ENCODE results near the gene PFKFB1. TPM values are rescaled to one million over a fixed set of nuclear protein-coding genes. Genes with fewer than 3 reads are reported as not detected.
"Not testable (repeated sequence)": the region's sequence is repeated elsewhere in the genome, so short reads cannot be mapped to it uniquely, and the experiment has no call there.

PFKFB1 gene
- polyA plus RNA-seq, 4 donors, result 0.41 to 0.58 (median 0.48) TPM

DNA sequence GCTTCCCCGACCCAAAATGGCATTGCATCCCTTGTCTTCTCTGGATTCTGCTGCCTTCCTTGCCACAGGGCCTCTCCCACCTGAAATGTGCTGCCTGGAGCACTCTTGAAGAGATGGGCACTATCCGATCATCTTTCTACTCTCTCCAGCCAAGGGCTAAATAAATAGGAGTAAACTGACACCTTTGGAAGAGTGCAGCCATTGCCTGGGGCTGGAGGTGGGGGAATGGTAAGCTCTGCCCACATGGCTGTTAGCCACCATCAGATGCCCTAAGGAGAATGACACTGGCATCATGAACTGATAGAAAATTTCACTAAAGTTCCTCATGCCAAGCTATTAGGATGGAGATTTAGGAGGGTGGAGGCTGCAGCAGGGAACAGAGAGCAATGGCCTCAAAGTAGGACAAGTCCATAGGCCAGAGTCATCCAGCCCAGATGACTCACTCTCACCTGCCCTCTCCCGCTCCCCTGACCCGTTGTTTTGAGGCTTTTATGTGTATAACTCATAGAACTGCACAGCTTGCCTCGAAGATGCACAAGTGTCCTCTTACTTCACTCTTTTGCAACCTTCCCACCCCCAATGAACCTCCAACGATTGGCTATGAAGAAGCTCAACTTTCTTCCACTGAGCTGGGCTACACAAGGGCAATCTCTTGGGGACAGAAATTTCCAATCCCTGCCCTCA lies 822 bp upstream of the PFKFB1 start:
- DNase-seq (ENCODE audit: low read depth in 4 of 4, low spot score in 3 of 4), result no peak

DNA sequence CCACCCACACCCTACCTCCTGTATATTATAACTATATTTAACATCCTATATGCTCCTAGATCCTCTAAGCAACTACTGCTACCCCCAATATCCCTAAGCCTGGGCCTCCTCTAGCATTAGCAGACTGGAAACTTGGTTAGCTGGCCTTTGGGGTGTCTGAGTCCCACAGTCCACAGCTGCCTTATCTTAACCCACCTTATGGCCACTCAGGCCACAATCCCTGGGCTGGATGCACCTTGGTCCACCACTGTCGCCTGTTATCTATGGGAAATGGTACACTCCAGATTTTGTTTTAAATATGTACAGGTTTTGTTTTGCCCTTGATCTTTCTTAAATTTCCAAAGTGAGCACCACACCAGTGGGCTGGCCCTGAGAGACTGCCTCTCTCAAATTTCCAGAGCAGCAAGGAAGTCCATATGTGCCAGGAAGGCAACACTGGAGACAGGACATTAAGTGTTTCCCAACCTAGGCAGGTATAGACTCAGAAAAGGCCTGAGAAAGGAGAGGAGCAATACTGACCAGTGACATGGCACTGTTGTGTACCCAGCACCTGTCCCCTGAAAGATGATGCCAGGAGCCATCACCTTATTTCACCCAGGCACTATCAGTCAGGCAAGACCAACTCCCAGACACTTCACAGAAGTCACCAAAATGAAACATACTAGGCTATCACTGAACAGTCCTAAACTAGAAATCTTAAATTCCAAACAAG lies 921 bp downstream of the PFKFB1 start:
- DNase-seq (ENCODE audit: low read depth in 4 of 4, low spot score in 3 of 4), result no peak

DNA sequence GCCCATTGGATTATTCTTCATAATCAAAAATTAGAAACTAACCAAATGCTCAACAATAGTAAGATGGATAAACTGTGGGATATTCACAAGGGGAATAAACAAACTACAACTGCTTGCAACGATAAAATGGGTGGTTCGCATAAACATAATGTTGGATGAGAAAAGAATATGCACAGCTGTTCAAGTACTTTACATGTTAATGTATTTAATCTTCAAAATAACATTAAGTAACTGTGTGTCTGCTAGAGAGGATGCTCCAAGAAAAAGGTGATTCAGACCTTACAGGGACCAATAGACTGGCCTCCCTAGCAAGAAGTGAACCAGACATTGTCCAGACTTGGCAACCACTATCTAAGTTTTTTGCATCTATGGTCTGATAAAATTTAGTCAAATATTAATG lies 2.3 kb downstream of the PFKFB1 start:
- no peak for DNase-seq (ENCODE audit: low read depth in 4 of 4, low spot score in 3 of 4)

DNA sequence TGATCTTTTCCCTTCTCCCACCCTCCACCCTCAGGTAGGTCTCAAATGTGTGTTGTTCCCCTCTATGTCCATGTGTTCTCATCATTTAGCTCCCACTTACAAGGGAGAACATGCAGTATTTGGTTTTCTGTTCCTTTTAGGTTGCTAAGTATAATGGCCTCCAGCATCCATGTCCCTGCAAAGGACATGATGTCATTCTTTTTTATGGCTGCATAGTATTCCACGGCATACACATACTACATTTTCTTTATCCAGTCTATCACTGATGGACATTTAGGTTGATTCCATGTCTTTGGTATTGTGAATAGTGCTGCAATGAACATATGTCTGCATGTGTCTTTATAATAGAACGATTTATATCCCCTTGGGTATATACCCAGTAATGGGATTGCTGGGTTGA lies 10.7 kb downstream of the PFKFB1 start:
- not testable (repeated sequence) for DNase-seq (ENCODE audit: low read depth in 4 of 4, low spot score in 3 of 4)

DNA sequence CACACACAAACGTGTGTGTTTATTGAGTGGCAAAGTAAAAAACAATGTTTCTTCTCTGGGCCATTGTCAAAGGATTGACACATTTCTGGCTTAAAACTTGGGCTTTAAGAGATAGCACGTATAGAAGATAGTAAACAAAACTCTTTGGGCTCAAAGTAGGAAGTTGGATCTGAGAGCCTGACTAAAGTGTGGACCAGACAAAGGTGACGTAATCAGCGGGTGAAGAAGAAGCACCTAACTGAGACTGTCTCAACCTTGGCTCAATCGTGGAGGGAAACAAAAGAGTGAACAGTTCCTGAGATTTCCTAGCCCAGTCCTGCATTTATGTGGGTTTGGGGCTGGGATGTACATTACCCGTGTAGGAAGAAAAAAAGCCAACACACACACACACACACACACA lies 13.7 kb downstream of the PFKFB1 start:
- DNase-seq (ENCODE audit: low read depth in 4 of 4, low spot score in 3 of 4), result no peak

DNA sequence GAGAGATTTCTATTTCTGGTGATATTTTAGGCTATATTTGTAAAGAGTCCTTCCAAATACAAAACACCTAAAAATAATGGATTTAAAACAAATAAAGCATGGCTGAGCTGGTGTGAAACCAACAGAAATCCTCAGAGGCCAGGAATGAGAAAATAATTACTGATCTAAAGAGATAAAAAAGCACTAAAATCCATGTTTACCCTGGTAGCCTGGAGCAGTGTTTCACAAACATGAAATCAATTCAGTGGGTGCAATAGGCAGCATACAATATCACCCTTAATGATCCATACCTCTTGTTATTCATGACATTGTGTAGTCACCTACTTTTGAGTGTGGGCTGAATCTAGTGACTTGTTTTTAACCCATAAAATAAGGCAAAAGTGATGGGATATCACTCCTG lies 14.6 kb downstream of the PFKFB1 start:
- DNase-seq (ENCODE audit: low read depth in 4 of 4, low spot score in 3 of 4), result no peak

DNA sequence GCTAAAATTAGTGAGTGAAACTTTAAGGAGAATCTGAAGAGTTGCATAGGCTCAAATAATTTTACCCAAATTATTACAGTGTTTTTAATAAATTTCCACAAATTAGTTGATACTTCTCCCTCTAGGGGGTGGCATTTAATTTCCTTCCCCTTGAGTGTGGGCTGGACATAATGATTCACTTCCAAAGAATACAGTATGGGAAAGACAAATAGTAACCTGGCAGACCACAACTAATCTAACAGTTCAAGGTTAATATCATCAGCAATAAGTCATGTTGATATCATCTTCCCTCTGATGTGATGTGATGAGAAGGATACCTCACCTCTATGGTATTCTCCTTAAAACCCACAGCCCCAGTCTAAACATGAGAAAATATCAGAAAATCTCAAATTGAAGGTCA lies 15.5 kb downstream of the PFKFB1 start:
- DNase-seq (ENCODE audit: low read depth in 4 of 4, low spot score in 3 of 4), result no peak

DNA sequence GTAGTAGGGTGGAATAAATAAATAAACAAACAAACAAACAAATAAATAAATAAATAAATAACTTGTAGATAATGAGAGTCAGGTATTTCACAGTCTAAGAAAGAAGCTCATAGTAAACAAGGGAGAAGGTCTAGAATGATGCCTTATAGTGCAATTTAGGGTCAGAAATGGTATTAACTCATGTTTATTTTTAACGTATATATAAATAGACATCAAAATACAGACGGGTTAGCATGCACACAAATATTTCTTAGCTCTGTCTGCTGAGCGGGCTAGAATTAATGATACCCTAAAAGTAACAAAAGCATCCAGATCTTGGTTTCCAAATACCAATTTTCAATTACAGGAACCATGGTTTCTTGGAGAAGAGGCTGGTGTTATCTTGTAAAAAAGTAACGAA lies 16.6 kb downstream of the PFKFB1 start:
- no peak for DNase-seq (ENCODE audit: low read depth in 4 of 4, low spot score in 3 of 4)

DNA sequence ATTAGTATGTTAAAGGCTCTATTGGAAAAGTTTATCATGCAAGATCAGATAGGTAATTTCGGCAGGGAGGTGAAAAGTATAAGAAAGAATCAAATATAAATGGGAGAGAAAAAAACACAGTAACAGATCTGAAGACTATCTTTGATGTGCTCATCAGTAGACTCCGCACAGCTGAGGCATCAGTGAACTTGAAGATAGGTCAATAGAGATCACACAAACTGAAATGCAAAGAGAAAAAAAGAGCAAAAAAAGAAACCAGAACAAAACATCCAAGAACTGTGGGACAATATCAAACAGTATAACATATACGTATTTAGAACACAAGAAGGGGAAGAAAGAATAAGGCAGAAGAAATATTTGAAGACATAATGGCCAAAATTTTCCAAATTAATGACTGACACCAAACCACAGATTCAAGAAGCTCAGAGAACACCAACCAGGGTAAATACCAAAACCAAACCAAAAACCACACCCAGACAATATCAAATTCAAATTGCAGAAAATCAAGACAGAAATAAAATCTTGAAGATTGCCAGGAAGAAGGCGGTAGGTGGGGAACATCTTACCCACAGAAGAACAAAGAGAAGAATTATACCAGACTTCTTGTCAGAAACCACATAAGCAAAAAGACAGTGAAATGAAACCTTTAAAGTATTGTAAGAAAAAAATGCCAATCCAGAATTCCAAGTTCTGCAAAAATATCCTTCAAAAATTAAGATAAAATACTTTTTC lies 29.1 kb downstream of the PFKFB1 start:
- no peak for DNase-seq (ENCODE audit: low read depth in 4 of 4, low spot score in 3 of 4)

DNA sequence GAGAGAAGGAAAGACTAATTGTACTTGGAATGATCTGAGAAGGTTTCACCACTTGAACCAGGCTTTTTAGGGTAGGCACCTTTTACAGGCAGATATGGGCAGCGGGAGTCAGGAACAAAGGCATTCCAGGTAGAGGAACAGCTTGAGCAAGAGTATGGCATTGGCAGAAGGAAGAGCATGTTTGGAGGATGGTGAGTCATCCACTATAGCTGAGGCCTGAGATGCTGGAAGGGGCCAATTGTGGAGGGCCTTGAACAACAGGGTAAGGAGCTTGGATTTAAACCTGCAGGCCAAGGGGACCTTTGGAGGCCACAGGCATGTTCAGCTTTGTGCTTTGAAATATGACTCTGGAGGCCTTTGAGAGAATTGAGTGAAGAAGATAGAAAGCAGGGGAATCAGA lies 32.2 kb downstream of the PFKFB1 start:
- DNase-seq (ENCODE audit: low read depth in 4 of 4, low spot score in 3 of 4), result no peak

DNA sequence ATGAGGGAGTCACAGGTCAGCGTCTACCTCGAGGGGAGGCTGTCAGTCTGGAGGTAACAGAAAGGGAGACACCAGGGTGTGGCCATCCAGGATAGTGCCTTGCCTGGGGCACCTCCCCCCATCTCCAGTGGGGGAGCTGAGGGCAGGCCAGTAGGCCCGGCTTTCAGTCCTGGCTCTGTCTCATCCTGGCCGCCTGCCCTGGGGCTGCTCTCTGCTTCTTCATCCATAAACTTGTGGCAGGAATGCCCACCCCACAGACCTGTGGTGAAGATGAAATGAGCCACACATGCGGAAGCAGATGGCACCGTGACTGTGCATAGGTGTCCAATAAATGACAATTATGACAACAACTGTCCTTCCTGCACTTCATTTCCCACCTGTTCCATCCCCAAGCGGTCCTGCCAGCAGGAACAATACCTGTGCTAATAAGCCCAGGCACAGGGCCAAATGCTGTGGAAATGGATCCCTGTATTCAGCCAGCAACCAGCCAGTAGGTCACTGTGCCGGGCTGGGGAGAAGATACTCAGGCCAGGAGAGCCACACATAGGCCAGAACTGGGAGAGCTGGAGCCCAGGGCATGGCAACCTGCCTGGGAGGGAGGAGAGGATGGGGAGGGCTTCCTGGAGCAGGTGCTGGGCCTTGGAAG lies 43.1 kb downstream of the PFKFB1 start:
- no peak for DNase-seq (ENCODE audit: low read depth in 4 of 4, low spot score in 3 of 4)

DNA sequence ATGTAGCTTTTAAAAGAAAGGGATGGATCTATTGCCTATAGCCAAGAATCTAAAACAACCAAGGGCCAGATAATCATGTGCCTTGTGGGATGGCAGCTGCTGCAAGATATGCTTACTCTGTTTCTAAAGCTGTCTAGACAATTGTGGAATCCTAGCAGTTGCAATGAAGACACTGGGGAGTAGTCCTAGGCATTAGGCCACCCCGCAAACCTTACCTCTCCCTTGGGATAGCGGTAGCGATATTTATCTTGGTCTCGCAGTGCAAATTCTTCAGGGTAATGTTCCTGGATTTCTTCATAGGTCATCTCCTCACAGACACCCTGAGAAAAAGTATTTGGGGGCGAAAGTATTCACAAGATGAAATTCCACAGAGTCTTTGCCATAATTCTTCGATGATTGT lies 48.8 kb downstream of the PFKFB1 start:
- no peak for DNase-seq (ENCODE audit: low read depth in 4 of 4, low spot score in 3 of 4)

DNA sequence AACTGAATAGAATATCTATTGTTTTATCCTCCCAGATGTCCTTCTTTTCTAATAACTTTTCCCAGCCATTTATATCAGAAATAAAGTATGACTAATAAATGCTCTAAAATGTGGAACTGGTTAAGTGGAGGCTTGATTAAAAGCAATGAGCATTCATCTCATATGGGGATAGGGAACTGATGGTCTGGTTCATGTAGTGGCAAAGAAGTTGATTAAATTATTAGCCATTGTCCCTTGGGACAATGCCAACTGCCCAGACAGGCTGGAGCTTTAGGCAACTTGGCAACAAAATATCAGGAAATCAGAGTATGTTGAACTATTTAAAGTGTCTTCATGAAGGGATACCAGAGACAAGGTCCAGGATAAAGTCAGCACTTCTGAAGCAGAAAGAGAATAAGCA lies 49.2 kb downstream of the PFKFB1 start:
- DNase-seq (ENCODE audit: low read depth in 4 of 4, low spot score in 3 of 4), result no peak

DNA sequence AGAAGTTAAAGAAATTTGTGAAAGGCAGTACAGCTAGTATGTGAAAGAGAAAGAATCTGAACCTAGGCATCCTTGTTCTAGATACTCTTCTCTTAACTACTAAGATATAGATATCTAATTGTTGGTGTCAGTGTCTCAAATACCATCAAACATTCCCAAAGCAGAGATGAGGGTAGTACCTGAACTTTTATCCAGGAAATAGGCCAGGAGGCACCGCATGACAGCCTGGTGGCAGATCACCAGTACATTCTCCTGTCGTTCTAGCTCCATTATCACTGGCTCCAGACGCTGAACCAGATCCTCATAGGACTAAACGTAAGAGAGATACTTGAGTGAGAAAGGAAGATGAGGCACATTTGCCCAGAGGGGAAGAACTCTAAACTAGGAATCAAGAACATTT lies 56.6 kb downstream of the PFKFB1 start:
- DNase-seq (ENCODE audit: low read depth in 4 of 4, low spot score in 3 of 4), result no peak

DNA sequence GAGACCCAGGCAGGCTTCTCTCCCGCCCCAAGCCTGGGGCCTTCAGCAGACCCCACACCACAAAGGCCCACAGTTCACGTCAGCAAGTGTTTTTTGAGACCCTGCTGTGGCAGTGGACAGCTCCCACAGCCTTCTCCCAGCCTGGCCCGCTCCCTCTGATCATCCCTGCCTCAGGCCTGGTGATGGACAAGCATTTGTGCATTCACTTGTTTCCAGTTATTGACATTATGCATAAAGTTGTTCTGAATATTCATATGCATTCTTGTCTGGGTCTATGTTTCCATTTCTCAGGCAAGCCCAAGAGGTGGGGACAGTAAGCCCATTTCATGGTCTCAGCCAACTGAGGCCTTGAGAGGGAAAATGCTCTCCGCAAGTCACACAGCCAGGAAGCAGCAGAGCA lies 58.7 kb downstream of the PFKFB1 start:
- DNase-seq (ENCODE audit: low read depth in 4 of 4, low spot score in 3 of 4), result no peak

DNA sequence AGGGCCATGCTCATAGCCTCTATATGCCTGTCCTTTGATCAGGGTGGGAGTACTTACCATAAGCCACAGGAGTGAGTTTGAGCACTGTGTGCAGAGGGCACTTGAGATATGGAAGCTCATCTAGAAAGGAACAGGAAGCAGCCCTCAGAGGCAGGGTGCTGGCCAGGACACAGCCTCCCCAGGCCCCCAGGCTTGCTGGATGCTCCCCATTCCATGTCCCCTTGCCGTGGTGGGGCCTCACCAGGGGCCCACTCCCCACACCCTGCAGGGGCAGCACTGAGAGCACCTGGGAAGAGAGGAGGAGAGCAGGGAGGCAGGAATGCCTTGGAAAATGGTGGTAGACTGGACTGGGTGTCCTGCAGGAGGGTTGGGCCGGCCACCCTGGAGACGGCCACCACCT lies 59.1 kb downstream of the PFKFB1 start:
- no peak for DNase-seq (ENCODE audit: low read depth in 4 of 4, low spot score in 3 of 4)

DNA sequence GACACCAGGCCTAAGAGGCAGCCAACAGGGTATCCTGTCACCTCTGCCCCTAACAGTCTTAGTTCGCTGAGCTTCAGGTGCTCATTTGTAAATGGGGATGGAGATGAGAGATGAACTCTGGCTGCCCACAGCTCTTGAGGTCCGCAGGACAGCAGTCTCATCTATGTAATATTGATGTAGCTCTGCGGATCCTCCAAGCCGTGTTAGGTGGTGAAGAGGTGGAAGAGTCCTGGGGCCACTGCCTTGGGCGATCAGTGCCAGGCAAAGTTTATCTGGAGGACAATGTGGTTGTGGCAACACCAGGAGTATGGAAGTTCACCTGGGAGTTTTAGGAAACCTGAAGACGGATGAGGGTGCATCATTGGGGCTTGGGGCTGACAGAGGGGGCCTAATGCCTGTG lies 59.9 kb downstream of the PFKFB1 start:
- DNase-seq (ENCODE audit: low read depth in 4 of 4, low spot score in 3 of 4), result no peak

DNA sequence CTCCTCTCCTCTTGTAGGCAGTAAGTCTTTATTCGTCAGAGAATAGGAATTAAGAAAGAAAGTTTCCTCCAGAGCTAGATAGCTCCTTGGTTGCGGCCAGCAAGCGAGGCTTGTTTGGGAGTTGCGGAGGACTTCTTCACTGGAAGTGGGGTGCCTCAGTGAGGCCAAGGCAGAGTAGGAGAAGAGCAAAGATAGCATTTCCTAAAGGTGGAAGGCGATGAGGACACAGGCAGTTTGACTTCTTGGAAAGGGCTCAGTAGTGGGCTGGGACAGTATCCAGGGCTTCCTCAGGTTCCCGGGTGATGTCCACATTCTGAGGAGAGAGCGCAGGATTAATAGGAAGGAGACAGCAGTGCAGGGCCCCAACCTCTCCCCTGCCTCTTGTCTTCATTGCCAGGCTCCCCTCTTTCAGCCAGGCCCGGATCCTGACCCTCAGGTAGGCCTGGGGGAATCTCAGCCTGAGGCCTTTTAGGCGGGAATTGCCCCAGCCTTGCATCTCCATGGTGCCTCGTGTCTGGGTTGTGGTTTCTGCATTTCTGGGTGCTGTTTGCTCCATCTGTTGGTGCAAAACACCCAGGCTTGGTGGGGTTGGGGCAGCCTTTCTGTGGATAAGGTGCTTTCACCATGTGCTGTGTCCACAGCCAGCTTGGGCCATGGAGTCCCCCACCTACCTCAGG lies 60.7 kb downstream of the PFKFB1 start:
- no peak for DNase-seq (ENCODE audit: low read depth in 4 of 4, low spot score in 3 of 4)

DNA sequence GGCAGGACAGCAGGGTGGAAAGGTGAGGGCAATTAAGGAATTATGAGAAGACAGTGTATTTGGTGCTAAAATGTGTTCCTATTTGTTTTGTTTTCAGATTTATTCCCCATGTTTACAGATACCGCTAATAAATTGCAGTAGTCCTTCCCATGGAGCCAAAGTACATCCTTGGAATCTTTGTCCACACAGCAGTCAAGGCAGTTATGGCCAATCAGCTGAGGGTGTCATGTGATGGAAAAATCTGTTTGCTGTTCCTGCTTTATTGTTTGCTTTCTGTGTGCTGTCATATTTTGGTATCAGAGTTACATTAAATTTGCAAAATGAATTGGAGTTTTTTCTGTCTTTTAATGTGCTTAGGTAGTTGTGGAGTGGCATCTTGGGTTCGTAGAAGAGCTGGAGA lies 62.9 kb downstream of the PFKFB1 start:
- no peak for DNase-seq (ENCODE audit: low read depth in 4 of 4, low spot score in 3 of 4)

DNA sequence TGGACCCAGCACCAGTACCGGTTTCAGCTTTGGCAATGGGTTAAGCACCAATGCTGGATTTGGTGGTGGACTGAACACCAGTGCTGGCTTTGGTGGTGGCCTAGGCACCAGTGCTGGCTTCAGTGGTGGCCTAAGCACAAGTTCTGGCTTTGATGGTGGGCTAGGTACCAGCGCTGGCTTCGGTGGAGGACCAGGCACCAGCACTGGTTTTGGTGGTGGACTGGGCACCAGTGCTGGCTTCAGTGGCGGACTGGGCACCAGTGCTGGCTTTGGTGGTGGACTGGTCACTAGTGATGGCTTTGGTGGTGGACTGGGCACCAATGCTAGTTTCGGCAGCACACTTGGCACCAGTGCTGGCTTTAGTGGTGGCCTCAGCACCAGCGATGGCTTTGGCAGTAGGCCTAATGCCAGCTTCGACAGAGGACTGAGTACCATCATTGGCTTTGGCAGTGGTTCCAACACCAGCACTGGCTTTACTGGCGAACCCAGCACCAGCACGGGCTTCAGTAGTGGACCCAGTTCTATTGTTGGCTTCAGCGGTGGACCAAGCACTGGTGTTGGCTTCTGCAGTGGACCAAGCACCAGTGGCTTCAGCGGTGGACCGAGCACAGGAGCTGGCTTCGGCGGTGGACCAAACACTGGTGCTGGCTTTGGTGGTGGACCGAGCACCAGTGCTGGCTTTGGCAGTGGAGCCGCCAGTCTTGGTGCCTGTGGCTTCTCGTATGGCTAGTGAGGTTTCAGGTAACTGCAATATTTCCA lies 63.5 kb downstream of the PFKFB1 start:
- no peak for DNase-seq (ENCODE audit: low read depth in 4 of 4, low spot score in 3 of 4)

Measured in right renal pelvis (tissue), 4 donors.